SW480 (cell line): Measurements from ENCODE around the gene SPIB.

Experiments used
- DNase-seq: peaks from one replicate; pipeline ENCODE4 v3.0.0-alpha.2; 2016; ENCODE audit warnings: low spot score

The SPIB gene

DNA sequence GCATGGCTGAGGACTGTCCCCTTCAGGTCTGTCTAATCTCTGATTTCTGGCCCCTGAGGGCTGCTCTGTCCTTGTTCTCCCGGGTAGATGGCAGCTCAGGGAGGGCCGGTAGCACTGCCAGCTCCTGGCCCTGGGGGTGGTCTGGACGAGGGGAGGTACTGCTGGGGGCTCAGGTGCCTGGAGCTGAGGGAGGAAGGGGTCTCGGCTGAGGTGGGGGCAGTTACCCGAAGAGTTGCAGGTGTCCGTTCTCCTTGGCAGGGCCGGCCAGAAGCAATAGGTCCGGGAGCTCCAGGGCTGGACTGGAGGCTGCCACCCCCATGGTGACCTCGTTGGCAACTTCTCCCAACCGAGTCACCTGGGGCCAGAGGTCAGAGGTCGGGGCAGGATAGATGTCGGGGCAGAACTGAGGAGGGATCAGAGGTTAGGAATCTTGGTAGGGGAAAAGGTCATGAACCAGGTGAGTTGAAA is 56.4 kb downstream of the SPIB start:
- no peak for DNase-seq

DNA sequence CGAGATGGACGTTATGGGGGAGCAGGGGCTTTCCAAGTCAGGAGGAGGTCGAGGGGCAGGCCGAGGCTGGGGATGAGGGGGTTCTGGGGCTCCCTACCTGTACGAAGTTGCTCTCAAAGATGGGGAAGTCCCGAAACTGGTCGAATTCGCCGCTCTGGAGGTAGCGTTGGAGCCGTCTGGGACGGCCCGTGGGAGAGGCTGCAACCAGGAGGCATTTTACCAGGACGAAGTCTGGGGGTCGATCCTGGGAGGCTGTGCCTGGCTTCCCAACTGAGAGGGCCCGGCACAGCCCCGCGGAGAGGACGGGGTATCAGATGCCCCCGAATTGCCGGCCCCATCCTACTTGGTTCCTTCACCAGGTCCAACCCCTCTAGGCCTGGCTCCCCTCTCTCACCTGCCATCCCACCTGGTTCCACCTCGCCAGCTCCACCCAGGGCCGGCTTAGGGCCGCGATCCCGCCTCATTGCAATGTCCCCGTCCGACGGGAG is 57.0 kb downstream of the SPIB start:
- DNase-seq = no peak

DNA sequence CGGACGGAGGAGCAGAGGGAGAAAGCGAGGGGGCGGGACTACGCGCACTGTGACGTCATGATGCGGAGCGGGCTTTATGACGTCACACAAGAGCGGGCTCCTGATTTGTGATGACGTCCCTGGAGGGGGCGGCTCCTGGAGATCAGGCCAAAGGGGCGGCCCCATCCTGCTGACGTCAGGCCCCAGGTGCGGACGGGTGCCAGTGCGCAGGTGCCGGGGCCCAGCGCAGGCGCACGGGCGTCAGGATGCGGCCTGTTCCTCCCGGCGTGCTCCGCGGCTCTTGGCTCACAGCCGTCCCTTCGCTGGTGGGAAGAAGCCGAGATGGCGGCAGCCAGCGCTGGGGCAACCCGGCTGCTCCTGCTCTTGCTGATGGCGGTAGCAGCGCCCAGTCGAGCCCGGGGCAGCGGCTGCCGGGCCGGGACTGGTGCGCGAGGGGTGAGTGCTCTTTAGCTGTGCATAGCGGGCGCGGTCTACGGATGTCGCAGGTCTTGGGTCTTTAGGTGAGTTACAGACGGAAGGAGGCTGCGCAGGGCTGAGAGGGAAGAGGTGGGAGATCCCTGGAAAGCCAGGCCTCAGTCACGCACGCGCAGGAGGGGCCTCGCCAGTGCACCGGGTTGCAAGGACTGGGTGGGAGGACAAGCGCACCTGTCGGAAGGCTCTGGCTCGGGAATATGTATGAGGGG is 57.6 kb downstream of the SPIB start, which contains the start of the genes EMC10 and GARIN5A:
Gene EMC10 (plus strand): TSS at position 284 of the 683 bp plus-strand sequence. CDS start 38 bp downstream, at position 322.
Gene GARIN5A (minus strand): TSS at position 625 of the 683 bp plus-strand sequence. CDS start 460 bp downstream, at position 165.
- peak; percentile 98 for DNase-seq

DNA sequence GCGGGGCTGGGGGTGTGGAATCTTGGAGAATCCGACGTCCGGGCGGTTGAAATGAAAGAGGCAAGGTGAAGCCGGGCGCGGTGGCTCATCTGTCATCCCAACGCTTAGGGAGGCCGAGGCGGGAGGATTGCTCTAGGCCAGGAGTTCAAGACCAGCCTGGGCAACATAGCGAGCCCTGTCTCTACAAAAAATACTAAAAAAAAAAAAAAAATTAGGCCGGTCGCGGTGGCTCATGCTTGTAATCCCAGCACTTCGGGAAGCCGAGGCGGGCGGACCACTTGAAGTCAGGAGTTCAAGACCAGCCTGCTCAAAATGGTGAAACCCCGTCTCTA is 58.1 kb downstream of the SPIB start:
- no peak for DNase-seq

DNA sequence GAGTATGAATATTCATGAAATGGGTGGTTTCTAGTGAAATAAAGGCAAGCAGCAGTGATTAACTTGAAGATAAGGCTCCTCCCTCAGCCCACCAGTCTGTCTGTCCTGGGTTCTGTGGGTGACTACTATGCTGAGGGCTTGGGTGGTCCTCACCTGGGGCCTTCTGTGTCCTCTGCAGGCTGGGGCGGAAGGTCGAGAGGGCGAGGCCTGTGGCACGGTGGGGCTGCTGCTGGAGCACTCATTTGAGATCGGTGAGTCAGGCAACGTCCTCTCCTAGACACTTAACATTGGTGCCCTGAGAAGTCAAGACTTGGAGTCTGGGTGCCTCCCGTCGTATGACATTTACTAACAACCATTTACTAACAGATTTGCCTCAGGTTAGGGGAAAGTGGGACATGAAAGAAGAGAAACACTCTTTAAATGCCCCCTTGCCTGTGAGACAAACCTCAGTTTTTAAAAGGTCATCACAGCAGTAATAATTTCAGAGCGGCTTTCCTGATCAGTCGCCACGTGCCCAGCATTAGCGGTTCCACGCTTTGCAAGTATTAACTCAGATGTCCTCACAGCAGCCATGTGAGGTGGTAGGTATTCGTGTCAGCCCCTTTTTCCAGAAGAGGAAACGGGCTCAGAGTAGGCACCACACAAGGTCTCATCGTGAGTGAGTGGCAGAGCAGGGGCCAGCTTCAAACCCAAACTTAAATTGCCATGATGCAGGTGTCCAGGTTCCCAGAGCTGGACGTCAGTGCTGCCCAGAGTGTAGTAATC is 59.2 kb downstream of the SPIB start:
- no peak for DNase-seq

DNA sequence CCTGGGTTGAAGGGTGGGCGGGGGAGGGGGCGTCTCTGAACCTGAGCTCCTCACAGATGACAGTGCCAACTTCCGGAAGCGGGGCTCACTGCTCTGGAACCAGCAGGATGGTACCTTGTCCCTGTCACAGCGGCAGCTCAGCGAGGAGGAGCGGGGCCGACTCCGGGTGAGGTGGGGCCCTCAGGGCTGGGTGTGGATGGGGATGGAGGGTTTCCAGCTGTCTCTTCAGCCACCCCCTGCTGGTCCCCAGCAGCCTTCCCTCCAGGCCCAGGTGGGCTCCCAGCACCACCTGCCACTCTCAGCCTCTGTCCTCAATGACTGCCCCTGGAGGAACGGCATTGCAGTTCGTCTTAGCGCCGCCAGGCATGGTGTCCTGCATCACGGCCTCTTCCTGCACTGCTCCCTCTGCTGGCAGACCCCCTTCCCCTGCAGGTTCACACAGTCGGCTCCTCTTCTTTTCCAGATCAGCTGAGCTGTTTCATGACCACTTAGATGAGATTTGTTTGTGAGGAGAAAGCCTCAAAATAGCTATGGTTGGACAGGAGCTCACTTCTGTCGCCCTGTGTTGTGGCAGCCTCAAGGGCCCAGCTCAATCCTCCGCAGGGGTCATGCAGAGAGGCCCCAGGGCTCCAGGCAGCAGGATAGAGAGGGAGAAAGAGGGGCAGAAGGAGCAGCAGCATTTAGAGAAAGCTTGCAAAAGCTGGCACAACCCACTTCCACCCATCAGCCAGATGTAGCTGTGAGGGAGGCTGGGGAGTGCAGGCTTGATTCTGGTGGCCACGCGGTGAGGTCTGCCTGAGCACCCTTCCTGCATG is 60.4 kb downstream of the SPIB start:
- no peak for DNase-seq

DNA sequence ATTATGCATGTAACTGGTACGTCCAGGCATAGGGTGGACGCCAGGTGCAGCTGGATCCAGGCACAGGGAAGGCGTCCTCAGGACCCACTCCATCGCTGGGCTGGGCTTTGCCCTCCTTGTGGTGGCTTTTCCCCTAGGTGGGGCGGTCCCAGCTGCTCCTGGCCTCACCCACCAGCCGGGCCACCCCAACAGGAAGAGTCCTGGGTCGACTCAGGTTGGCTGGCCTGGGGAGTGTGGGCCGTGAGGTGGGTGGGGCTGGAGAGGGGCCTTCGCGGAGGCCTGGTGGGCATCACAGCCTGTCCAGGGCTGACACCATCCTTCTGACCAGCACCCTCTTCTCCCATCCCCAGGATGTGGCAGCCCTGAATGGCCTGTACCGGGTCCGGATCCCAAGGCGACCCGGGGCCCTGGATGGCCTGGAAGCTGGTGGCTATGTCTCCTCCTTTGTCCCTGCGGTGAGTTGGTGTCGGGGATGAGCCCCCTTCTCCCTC is 61.1 kb downstream of the SPIB start:
- no peak for DNase-seq

DNA sequence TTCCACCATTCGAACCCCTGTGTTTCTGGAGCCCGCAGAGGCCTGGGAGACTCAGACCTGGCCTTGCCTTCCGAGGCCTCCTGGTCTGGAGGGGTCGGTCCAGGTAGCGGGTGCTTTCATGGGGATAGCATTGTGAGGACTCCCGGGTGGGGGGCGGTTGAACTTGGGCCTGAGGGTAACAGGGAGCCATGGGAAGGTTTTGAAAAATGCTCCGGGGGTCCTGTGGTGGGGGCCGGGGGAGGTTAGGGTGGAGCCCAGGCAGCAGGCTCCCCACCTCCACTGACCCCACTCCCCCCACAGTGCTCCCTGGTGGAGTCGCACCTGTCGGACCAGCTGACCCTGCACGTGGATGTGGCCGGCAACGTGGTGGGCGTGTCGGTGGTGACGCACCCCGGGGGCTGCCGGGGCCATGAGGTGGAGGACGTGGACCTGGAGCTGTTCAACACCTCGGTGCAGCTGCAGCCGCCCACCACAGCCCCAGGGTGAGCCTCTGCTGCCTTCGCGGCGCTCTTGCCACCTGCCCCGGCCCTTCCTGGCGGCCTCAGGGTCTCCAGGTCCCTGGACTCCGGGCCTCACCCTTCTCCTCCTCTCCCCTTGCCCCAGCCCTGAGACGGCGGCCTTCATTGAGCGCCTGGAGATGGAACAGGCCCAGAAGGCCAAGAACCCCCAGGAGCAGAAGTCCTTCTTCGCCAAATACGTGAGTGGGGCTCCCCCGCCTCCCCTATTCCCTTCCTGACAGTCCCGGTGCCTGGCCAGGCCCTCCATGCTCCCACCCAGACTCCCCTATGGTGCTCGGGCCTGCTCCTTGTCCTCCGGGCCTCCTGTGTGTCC is 61.8 kb downstream of the SPIB start:
- DNase-seq = no peak
